Caco-2 (cell line): ENCODE results near the gene CNPY4. TPM values are rescaled to one million over a fixed set of nuclear protein-coding genes. Genes with fewer than 3 reads are reported as not detected.

Experiments used
- BruUV-seq: library from RNA; stranded (reverse); fragments of 400-500 nt; replicated peaks from 2 replicates; lab custom pipeline; 2021; lab: Mats Ljungman, UMichigan
- CTCF ChIA-PET: fragments of 300-600 bp; sonication (Branson Sonifier 250); formaldehyde crosslinking; loops from one replicate; lab custom pipeline; 2022; ENCODE audit warnings: antibody characterized with exemption; lab: Charles Lee
- POLR2A ChIA-PET: fragments of 300-600 bp; sonication (Branson Sonifier 250); formaldehyde crosslinking; loops from one replicate; lab custom pipeline; 2022; ENCODE audit warnings: antibody characterized with exemption; lab: Charles Lee
- DNase-seq, 2 experiments: peaks; one replicate each; pipeline versions ENCODE4 v3.0.0 to v3.0.0-alpha.2; 2020 to 2022
- H3K27me3 ChIP-seq: replicated peaks from 2 replicates; pipeline ENCODE4 v1.6.0; 2011; ENCODE audit warnings: low read length; ENCODE audit not compliant: control insufficient read depth, insufficient read depth
- H3K36me3 ChIP-seq: 2 replicates; pipeline ENCODE4 v1.5.1; 2011; ENCODE audit warnings: low read length; ENCODE audit not compliant: control insufficient read depth, insufficient read depth
- H3K4me1 ChIP-seq: fragments of 250-450 bp; sonication (Bioruptor Pico); 2 replicates; pipeline ENCODE4 v1.5.1; 2020; ENCODE audit warnings: mild to moderate bottlenecking
- H3K4me3 ChIP-seq: 2 replicates; pipeline ENCODE4 v1.5.1; 2011; ENCODE audit warnings: low read depth, mild to moderate bottlenecking, control low read depth, low read length
- H3K9me3 ChIP-seq: fragments of 250-450 bp; sonication (Bioruptor Pico); 2 replicates; pipeline ENCODE4 v1.5.1; 2020; ENCODE audit warnings: mild to moderate bottlenecking, moderate library complexity
- H3K27ac Mint-ChIP-seq: one replicate; pipeline ENCODE4 v1.8.0; 2022; ENCODE audit warnings: mixed read lengths; ENCODE audit not compliant: unreplicated experiment
- H3K27me3 Mint-ChIP-seq: one replicate; pipeline ENCODE4 v1.8.0; 2022; ENCODE audit warnings: mixed read lengths; ENCODE audit not compliant: insufficient read depth, unreplicated experiment
- H3K36me3 Mint-ChIP-seq: one replicate; pipeline ENCODE4 v1.8.0; 2022; ENCODE audit warnings: mild to moderate bottlenecking, mixed read lengths; ENCODE audit not compliant: insufficient read depth, unreplicated experiment
- H3K4me1 Mint-ChIP-seq: one replicate; pipeline ENCODE4 v1.8.0; 2022; ENCODE audit warnings: low read depth, mixed read lengths; ENCODE audit not compliant: unreplicated experiment
- H3K4me3 Mint-ChIP-seq: one replicate; pipeline ENCODE4 v1.8.0; 2022; ENCODE audit warnings: mild to moderate bottlenecking, moderate library complexity, mixed read lengths; ENCODE audit not compliant: unreplicated experiment
- H3K9me3 Mint-ChIP-seq: one replicate; pipeline ENCODE4 v1.8.0; 2022; ENCODE audit warnings: mixed read lengths; ENCODE audit not compliant: unreplicated experiment
- CTCF ChIP-seq, 2 experiments: fragments of 200-600 bp in 1 of 2; IDR thresholded peaks; 1 replicate in 1 of 2; 2 replicates in 1 of 2; pipeline versions ENCODE4 v1.5.1 to v1.8.0; 2011 to 2022; ENCODE audit warnings: antibody characterized with exemption in 1 of 2, control low read depth in 1 of 2, inconsistent platforms in 1 of 2, low read depth in 1 of 2, low read length in 1 of 2, mild to moderate bottlenecking in 1 of 2, moderate library complexity in 1 of 2; ENCODE audit not compliant: insufficient read depth in 1 of 2, severe bottlenecking in 1 of 2, unreplicated experiment in 1 of 2
- intact Hi-C: fragments of 100-400 bp; cut with micrococcal nuclease; formaldehyde crosslinking; loops from one replicate; pipeline ENCODE4 v1.10.0; 2022; ENCODE audit not compliant: unreplicated experiment
- total RNA-seq: library from RNA; stranded (reverse); gene quantifications from 2 replicates; pipeline ENCODE4 v1.2.3, GENCODE V29; 2022

The CNPY4 gene
- total RNA-seq, 1 experiment from 2014 or later = 10.1 TPM

GRCh38 chr7:100075418-100075817, 44.0 kb upstream of the CNPY4 start:
- H3K27me3 Mint-ChIP-seq = no peaks in the 10 kb centered on the region
- TF ChIP-seq CTCF (IDR thresholded peaks at IDR 0.05; ENCODE audit: insufficient read depth in 1 of 2, low read depth in 1 of 2, low read length in 1 of 2, severe bottlenecking in 1 of 2, unreplicated experiment in 1 of 2) = no peak
- no peaks in the 10 kb centered on the region for H3K27me3 ChIP-seq
- POLR2A ChIA-PET = no interaction called here
- peaks cover 38% of the 10 kb centered on the region for H3K9me3 ChIP-seq
- peaks cover 30% of the 10 kb centered on the region for H3K9me3 Mint-ChIP-seq
- CTCF ChIA-PET = no interaction called here
- no peak overlapping the region for H3K4me3 Mint-ChIP-seq
- no peak for DNase-seq
- H3K4me3 ChIP-seq = no peak overlapping the region
- no peak overlapping the region for H3K27ac Mint-ChIP-seq
- H3K36me3 ChIP-seq = peaks cover 35% of the 10 kb centered on the region
- intact Hi-C loops = no loop called here
- H3K4me1 ChIP-seq = peaks cover 20% of the 10 kb centered on the region
- H3K36me3 Mint-ChIP-seq = peaks cover 97% of the 10 kb centered on the region
- H3K4me1 Mint-ChIP-seq = peaks cover 7% of the 10 kb centered on the region
- BruUV-seq = no TSS peak

- H3K4me3 Mint-ChIP-seq = no peak overlapping the region
Measured at GRCh38 chr7:100077205-100077604, 42.2 kb upstream of the CNPY4 start.

GRCh38 chr7:100079024-100079560, 40.3 kb upstream of the CNPY4 start:
- Histone ChIP-seq H3K4me3 (no peak overlapping the region), H3K4me1 (peaks cover 24% of the 10 kb centered on the region), H3K27me3 (no peaks in the 10 kb centered on the region), H3K36me3 (peaks cover 10% of the 10 kb centered on the region), H3K9me3 (peaks cover 11% of the 10 kb centered on the region; the same call in 1 of the 2 replicates)
- no peaks in the 10 kb centered on the region for H3K9me3 Mint-ChIP-seq
- peak overlapping the region; percentile 0 for H3K27ac Mint-ChIP-seq
- peak; percentile 62 to 68 for DNase-seq
- CTCF ChIA-PET = interaction anchor here (0.6 to 1.1 kb wide), 5 partner anchors 21 to 85 kb away, joined by 3 read pairs; partner anchors contain the start of gene ZKSCAN1
- peaks cover 84% of the 10 kb centered on the region for H3K36me3 Mint-ChIP-seq
- H3K27me3 Mint-ChIP-seq = no peaks in the 10 kb centered on the region
- peak overlapping the region; percentile 83 for H3K4me3 Mint-ChIP-seq
- no TSS peak for BruUV-seq
- H3K4me1 Mint-ChIP-seq = peaks cover 14% of the 10 kb centered on the region
- intact Hi-C loops = no loop called here
- POLR2A ChIA-PET = interaction anchor here (1.0 to 1.1 kb wide), 2 partner anchors 12 to 21 kb away, joined by 3 to 4 read pairs; no protein-coding TSS in a partner anchor
- peak in 1 of 2 experiments; percentile 17 for TF ChIP-seq CTCF (IDR thresholded peaks at IDR 0.05; ENCODE audit: insufficient read depth in 1 of 2, low read depth in 1 of 2, low read length in 1 of 2, severe bottlenecking in 1 of 2, unreplicated experiment in 1 of 2)

More at GRCh38 chr7:100077205-100077604, 42.2 kb upstream of the CNPY4 start:
- H3K4me1 Mint-ChIP-seq = peaks cover 7% of the 10 kb centered on the region
- Histone ChIP-seq H3K4me1 (peaks cover 20% of the 10 kb centered on the region), H3K36me3 (peaks cover 22% of the 10 kb centered on the region), H3K27me3 (no peaks in the 10 kb centered on the region), H3K4me3 (no peak overlapping the region), H3K9me3 (peaks cover 20% of the 10 kb centered on the region)
- DNase-seq = no peak
- ChIA-PET CTCF (no interaction called here), POLR2A (no interaction called here)
- peaks cover 12% of the 10 kb centered on the region for H3K9me3 Mint-ChIP-seq
- intact Hi-C loops = no loop called here
- BruUV-seq = no TSS peak
- no peak for TF ChIP-seq CTCF (IDR thresholded peaks at IDR 0.05; ENCODE audit: insufficient read depth in 1 of 2, low read depth in 1 of 2, low read length in 1 of 2, severe bottlenecking in 1 of 2, unreplicated experiment in 1 of 2)
- peaks cover 97% of the 10 kb centered on the region for H3K36me3 Mint-ChIP-seq
- H3K27me3 Mint-ChIP-seq = no peaks in the 10 kb centered on the region
- H3K27ac Mint-ChIP-seq = no peak overlapping the region
